Glomerular visceral epithelial cell (primary cell): ENCODE data around the gene SNTB2.
"Not testable (repeated sequence)": the region's sequence is repeated elsewhere in the genome, so short reads cannot be mapped to it uniquely, and the experiment has no call there.

Experiments
- DNase-seq: peaks from one replicate; pipeline ENCODE4 v3.0.0-alpha.2; 2016; ENCODE audit errors: extremely low spot score

SNTB2 gene

DNA sequence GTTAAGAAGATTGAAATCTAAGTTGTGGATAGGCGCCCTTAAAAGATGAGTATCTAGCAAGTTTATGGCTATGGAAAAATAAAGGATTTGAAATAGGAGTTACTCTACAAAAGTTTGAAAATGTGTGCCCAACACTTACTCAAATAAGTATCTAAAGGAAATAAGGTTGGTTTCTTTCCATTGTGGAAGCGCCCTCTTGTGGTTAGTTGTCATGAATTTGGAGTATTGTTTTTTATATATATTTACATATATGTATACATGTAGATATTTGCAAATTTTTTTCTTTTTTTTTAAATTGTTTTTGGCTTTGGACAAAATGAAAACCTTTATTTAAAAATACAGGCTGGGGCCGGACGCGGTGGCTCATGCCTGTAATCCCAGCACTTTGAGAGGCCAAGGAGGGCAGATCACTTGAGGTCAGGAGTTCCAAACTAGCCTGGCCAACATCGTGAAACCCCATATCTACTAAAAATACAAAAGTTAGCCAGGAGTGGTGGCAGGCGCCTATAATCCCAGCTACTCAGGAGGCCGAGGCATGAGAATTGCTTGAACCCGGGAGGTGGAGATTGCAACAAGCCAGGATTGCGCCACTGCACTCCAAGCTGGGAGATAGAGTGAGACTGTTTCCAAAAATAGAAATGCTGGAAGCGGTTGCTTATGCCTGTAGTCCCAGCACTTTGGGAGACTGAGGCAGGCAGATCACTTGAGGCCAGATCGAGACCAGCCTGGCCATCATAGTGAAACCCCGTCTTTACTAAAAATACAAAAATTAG lies 100.2 kb downstream of the SNTB2 start:
- peak; percentile 55 for DNase-seq

DNA sequence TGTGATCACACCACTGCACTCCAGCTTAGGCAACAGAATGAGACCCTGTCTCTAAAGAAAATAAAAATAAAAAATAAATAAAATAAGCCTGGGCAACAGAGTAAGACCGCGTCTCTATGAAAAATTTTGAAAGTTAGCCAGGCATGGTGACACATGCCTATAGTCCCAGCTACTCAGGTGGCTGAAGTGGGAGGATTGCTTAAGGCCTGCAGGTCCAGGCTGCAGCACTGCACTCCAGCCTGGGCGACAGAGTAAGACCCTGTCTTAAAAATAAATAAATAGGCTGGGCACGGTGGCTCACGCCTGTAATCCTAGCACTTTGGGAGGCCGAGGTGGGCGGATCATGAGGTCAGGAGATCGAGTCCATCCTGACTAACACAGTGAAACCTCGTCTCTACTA lies 104.7 kb downstream of the SNTB2 start:
- DNase-seq, result not testable (repeated sequence)

DNA sequence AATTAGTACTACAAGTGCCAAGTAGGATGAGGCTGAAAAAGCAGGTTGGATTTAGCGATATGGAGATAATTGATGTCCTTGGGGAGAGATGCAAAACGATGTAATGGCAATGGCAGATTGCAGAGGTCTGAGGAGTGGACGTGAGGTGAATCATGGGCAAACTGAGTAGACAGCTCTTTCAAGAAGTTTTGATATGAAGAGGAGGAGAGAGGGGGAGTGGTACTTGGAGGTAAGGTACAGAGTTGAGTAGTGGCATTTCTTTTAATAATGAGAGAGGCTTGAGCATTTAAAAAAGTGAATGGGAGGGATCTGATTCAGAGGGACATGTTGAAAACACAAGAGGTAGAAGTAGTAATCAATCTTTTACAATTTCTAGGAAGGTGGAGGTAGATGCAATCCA lies 106.4 kb downstream of the SNTB2 start:
- DNase-seq, result no peak

DNA sequence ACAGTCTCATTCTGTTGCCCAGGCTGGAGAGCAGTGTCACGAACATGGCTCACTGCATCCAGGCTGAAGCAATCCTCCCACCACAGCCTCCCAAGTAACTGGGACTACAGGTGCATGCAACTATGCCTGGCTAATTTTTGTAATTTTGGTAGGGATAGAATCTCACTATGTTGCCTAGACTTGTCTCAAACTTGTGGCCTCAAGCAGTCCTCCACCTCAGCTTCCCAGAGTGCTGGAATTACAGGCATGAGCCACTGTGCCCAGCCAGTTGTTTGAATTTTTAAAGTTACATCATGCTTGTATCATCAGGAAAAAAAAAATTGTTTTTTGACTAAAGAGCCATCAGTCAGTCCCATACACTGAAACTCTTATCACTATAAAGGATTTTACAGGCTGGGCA lies 107.1 kb downstream of the SNTB2 start:
- DNase-seq, result no peak

DNA sequence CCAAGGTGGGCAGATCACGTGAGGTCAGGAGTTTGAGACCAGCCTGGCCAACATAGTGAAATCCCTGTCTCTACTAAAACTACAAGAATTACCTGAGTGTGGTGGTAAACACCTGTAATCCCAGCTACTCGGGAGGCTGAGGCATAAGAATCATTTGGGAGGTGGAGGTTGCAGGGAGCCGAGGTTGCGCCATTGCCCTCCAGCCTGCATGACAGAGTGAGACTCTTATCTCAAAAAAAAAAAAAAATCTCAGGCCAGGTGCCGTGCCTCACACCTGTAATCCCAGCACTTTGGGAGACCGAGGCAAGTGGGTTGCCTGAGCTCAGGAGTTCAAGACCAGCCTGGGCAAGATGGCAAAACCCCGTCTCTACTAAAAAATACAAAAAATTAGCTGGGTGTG lies 109.8 kb downstream of the SNTB2 start:
- DNase-seq, result not testable (repeated sequence)

DNA sequence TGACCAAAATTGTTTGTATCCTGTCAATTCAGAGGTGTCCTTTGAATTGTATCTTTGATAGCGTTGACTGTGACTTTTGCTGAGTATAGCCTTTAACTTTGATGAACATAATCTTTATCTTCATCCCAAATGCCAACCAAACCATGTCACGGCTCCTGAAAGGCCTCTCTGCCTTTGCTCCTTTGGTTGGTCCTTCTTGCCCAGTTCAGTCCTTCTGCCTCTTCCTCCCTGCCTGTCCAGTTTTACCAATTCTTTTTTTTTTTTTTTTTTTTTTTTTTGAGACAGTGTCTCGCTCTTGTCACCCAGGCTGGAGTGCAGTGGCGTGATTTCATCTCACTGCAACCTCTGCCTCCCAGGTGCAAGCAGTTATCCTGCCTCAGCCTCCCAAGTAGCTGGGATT lies 111.3 kb downstream of the SNTB2 start:
- no peak for DNase-seq

DNA sequence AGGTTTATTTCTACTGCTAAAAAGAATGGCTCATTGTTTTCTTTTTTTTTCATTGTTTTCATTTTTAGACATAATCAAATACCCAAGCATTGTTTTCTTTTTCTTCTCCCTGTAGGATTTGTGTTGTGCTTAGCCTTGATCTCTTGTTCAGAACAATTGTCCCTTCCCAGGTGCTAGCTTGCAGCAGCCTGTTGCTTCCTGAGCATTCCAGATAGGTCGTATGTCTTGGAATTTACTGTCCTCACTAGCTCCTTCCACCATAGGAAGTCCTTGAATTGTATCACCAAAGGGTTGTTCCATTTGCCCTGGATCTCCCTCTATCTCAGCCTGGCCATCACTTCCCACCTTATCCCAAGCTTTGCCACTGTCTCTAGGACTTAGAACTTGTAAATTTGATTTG lies 114.2 kb downstream of the SNTB2 start:
- DNase-seq, result no peak

DNA sequence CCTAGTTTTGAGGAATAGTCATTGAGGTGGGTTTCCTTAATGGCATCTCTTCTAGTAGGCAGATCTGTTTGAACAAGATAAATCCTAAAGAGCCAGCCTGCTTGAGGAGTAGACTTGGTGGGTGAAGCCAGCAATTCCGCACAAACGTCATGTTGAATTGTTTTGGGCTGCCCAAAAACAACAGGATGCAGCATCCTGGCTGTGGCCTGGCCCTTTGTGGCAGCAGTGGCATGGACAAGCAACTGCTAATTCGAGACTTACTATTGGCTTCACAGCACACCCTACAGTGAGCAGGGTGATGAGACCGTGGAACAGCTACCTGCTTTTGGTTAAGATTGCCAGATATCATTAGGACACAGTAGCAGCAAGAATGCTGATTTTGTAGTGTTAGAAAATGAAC lies 114.9 kb downstream of the SNTB2 start:
- no peak for DNase-seq

DNA sequence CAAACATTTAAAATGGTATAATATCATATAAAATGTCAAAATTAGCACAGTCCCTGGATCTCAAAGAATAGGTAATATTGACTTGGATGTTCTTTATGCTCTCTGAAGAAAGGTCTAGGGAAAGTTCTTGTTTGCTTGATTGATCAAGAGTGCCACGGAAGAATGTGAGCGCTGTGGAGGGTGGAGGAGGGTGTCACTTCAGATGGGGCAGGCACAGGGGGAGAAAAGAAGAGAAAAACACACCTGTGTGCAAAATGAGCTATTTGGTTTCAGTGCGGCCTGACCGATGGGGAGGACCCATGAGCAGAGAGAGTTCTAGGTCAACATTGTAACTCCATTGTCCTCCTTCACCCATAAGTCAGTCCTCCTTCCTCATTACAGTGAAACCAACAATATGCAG lies 115.3 kb downstream of the SNTB2 start:
- no peak for DNase-seq

DNA sequence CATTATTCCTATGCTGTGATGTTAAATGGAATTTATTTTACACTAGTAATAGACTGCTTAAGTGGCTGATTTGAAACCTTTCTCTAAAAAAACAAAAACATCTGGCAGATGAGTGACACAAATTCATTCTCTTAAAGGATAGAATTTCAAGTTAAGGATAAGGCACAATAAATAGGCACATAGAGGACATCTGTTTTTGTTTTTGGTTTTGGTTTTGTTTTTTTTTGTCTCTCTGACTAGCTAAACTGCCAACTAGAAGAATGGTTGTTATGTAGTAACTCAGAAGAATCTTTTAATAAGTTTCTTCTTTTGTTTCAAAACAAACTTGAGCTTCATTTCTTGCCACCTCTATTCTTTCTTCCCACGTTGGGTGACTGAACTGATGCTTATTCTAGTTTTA lies 119.1 kb downstream of the SNTB2 start:
- no peak for DNase-seq

DNA sequence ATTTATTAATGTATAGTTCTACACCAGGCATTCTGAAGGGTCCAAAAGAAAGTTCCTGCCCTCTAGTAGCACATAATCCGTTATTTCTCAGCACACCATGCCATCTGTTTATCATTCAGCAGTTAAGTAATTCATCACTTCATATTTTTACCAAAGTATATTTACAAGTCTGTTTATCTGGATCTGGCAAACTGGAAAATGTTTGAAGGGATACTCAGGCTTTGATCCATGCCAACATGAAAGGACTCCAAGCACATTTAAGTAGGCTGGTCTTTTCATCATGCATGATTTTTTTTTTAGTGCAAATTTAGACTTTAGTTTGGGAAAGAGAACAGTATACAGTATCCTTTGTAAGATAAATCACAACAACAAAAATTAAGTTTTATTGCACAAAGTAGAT lies 120.1 kb downstream of the SNTB2 start:
- no peak for DNase-seq

DNA sequence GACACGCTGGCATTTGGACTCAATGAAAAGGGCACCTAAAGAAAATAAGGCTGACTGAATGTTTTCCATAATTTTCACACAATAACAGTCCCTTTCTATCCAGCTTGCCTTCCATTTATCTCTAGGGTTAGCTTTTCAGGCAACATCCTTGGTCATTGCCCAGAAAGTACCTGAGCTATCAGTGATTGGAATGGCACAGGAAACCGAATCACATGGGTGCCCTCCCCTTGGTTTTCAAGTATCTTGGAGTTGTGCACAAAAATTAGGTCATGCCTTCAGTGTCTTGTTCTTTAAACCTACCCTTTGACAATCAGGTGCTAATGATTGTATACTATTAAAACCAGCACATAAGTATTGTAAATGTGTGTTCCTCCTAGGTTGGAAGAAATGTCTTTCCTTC lies 120.9 kb downstream of the SNTB2 start:
- no peak for DNase-seq

DNA sequence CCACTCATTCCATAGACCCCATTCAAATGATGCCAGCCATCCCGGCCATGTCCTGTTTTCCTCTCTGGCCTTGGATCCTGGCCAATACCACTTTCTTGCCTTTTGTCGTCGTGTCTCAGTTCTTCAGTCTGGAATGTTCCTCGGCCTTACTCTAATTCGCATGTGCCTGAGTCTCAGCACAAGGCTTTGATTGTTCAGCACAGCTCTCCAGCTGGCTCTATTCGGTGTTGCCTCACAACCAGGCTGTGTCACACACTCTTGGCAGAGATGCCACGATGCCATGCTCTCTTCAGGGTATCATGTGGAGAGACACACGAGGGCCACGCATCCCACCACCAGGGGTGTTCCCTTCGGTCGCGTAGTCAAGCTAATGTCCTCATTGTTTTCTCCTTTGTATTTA lies 122.4 kb downstream of the SNTB2 start:
- no peak for DNase-seq

DNA sequence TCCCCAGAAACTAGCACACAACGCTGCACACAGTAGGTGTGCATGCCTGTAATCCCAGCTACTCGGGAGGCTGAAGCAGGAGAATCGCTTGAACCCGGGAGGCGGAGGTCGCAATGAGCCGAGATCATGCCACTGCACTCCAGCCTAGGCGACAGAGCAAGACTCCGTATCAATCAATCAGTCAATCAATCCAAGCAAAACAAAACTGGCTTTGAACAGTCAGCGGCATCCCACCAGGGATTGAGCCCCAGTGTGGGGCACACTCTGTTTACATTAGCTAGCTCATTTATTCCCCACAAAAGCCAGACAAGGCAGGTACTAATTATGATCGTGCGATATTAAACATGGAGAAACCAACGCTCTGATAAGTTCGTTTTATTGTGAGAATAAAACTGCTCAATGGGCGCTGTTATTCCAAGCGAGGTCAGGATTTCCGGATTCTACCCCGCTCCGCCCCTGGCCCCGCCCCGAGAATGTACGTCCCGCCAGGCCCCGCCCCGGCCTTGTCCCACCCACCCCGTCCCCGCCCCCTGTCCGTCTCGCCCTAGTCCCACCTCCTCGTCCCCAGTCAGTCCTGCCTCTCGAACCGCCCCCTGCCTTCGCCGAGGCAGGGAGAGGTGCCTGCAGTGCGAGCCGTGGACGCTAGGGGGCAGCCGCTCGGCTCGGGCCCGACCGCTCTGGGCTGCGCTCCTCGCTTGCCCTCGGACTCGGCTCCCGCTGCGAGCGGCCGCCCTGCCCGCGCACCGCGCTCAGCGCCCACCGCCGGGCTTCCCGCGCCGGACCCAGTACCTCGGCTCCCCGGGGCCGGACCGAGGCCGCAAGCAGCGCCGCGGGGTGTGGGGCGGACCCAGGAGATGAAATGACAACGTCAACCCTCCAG lies 123.9 kb downstream of the SNTB2 start, which contains the start of gene VPS4A:
VPS4A (plus strand) TSS at position 698 of the 880 bp plus-strand sequence; CDS start at position 860, 162 bp downstream.
- peak; percentile 96 for DNase-seq

DNA sequence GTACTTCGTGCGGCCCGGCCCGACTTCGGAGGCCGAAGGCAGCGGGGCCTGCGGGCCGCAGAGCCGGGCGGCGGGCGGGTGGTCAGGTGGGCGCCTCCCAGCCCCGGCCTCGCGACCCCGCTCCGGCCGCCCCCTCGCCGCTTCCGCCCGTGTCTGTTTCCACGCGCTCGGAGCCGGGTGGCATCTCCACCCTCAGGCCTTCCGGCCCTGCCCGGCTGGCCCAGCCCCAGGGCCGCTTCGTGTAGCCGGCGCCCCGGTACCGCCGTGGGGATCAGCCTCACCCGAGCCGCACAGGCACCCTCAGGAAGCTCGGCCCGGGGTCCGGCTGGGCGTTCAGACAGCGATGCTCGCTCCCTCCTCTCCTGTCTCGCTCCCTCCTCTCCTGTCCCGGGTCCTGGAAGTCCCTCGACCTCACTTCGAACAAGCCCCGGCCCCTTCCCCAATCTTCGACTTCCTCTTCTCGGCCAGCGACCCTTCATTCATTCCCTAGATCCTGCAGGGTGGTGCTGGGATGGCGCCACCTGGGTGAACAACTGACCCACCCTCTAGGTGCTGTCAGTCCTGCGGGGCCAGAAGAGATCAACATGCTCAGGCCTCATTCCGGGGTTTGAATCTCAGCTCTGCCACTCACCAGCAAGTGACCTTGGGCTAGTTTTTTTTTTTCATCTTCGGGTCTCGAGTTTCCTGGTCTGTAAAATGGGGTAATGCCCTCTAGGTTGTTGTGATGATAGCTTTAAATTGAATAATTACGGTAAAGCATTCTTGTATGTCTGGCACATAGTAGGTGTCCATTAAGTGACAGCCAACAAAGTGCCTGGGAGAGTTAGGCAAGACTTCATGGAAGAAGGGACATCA lies 124.8 kb downstream of the SNTB2 start:
- DNase-seq, result peak; percentile 47

DNA sequence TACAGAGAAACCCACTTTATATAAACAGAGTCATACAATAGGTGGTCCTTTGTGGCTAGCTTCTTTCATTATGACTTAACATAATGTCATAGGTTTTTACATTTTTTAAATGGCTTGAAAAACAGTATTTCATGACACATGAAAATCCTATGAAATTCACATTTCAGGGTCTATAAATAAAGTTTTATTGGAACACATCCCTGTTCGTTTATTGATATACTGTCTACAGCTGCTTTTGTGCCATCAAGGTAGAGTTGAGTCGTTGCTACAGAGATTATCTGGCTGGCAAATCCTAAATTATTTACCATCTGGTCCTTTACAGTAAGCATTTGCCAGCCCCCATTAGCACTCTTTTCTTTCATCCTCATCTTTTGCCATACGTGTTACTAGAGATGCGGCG lies 126.5 kb downstream of the SNTB2 start:
- DNase-seq, result no peak

DNA sequence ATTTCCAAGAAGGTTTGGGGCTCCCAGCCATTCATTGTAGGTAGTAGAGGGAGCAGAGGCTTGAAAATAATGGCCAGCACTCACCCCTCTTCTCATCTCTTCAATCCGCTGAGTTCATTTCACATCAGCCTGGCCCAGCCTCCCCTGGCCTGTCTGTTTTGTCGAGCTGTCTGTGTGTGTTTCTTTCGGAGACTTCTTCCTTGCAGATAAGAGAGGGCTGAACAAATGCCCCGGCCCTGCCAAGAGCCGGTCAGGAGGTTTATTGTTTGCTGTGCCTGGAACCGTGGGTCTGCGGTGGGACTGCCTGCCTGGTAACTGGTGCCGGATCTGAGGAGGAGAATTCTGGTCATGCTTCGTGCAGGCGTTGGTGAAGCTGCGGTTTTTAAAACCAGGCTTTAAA lies 127.6 kb downstream of the SNTB2 start:
- DNase-seq, result no peak

DNA sequence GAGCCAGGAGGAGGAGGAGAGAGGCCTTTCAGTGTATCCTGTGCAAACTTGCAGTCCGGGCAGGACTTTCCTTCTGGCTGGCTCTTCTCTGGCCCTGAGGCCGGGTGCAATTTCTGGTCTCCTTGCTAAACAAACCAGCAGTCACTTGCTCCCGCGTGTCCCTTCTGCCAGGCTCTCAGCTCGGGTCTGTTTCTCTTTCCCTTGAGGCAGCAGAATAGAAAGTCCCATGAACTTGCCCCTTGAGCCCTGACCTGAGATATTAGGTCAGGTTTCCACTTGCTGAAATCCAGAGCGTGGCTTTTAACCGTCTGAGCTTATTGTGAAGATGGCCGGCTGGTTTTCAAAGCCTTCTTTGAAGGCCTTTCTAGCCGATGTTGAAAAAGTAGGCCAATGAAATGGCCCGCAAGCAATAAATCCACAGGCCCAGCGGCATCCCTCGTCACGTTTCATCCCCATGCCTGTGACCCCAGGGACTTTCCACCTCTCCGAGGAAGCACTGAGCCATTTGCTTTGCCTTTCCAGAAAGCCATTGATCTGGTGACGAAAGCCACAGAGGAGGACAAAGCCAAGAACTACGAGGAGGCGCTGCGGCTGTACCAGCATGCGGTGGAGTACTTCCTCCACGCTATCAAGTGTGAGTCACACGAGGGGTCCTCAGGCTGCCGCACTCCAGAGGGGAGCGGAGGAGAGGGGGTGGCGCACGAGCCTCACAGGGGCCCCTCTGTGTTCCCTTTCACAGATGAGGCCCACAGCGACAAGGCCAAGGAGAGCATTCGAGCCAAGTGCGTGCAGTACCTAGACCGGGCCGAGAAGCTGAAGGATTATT lies 128.7 kb downstream of the SNTB2 start:
- DNase-seq, result no peak

DNA sequence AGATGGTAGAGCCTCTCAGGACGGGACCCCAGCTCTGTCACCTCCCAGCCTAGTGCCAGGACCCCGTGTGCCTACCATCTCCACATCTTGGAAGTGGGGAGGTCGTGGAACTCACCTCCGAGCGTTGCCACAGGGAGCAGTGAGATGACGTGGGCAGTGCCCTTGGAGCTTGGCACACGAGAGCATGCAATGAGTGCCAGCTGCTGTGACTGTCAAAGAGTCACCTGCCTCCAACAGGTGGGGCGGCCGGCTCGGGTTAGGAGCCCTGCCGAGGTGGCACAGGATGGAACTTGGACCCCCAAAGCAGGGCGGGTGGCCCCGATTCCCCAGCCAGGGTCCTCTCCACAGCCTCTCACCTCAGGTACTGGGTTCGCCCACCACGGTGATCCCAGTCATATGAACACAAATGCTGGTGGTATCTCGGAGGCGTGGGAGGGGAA lies 129.7 kb downstream of the SNTB2 start:
- no peak for DNase-seq

DNA sequence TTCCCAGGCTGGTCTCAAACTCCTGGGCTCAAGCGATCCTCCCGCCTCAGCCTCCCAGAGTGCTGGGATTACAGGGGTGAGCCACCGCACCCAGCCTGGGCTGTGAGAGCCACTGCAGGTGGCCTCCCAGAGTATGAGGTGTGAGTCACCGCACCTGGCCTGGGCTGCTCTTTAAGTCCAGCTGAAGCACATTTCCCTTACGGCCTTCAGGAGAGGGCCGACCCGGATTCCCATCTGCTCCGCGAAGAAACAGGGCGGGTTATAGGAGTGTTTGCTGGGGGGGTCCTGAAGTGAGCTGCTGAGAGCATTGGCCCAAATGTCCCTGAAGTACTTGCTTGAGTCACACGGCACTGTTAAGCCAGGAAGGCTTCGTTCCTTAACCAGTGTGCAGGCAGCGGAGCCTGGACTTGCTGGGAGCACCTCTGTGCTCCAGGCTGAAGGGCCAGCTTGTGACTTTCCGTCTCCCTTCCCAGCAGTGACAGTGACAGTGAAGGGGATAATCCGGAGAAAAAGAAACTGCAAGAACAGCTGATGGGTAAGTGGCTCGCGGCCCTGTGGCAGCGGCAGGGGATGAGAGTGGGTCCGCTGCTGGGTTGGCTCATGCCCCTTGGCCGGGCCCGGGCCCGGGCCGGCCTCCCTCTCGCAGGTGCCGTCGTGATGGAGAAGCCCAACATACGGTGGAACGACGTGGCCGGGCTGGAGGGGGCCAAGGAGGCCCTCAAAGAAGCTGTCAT lies 131.4 kb downstream of the SNTB2 start:
- no peak for DNase-seq
